ENCODE measurements around the gene DENND5B. TPM values are rescaled to one million over a fixed set of nuclear protein-coding genes. Genes with fewer than 3 reads are reported as not detected.

DENND5B gene
- total and polyA plus RNA-seq, 11 donors: 8.2 to 58.9 (median 44.0) TPM

GRCh38 chr12:31566547-31566946, 24.4 kb downstream of the DENND5B start:
- intact Hi-C loops (cut with DNase I): no loop called here
- Histone ChIP-seq H3K27ac (no peak overlapping the region), H3K36me3 (no peaks in the 10 kb centered on the region), H3K27me3 (no peaks in the 10 kb centered on the region), H3K4me1 (peaks cover 0 to 20% (median 7%) of the 10 kb centered on the region in 12 donors), H3K4me3 (no peak overlapping the region), H3K9me3 (no peaks in the 10 kb centered on the region)
- no peak for ATAC-seq
- WGBS, 4 donors: 92 to 97% (median 95%) methylated on average over 2 of the region's 2 CpGs
- TF ChIP-seq POLR2A (IDR thresholded peaks at IDR 0.05): no peak
- no peak for TF ChIP-seq CTCF (IDR thresholded peaks at IDR 0.05)
- DNase-seq: no peak

GRCh38 chr12:31562594-31563328, 28.2 kb downstream of the DENND5B start:
- intact Hi-C loops (cut with DNase I): no loop called here
- no peaks in the 10 kb centered on the region for H3K36me3 ChIP-seq
- no peak overlapping the region for H3K27ac ChIP-seq
- 92 to 96% (median 94%) methylated on average over 5 of the region's 5 CpGs for WGBS, 4 donors
- no peak for TF ChIP-seq POLR2A (IDR thresholded peaks at IDR 0.05)
- no peak for TF ChIP-seq CTCF (IDR thresholded peaks at IDR 0.05)
- H3K4me1 ChIP-seq: peaks cover 0 to 20% (median 0%) of the 10 kb centered on the region in 12 donors
- H3K4me3 ChIP-seq: no peak overlapping the region
- no peaks in the 10 kb centered on the region for H3K27me3 ChIP-seq
- DNase-seq (no peak), ATAC-seq (no peak)
- H3K9me3 ChIP-seq: no peaks in the 10 kb centered on the region

GRCh38 chr12:31560516-31560915, 30.4 kb downstream of the DENND5B start:
- H3K27ac ChIP-seq: no peak overlapping the region
- DNase-seq (no peak), ATAC-seq (no peak)
- intact Hi-C loops (cut with DNase I): no loop called here
- H3K4me1 ChIP-seq: peaks cover 0 to 13% (median 0%) of the 10 kb centered on the region in 12 donors
- no peak overlapping the region for H3K4me3 ChIP-seq
- no peak for TF ChIP-seq POLR2A (IDR thresholded peaks at IDR 0.05)
- no peak for TF ChIP-seq CTCF (IDR thresholded peaks at IDR 0.05)
- WGBS, 4 donors: 90 to 94% (median 91%) methylated on average over 2 of the region's 2 CpGs
- H3K9me3 ChIP-seq: peaks cover 0 to 4% (median 0%) of the 10 kb centered on the region in 12 donors
- no peaks in the 10 kb centered on the region for H3K36me3 ChIP-seq
- no peaks in the 10 kb centered on the region for H3K27me3 ChIP-seq

GRCh38 chr12:31558521-31558920, 32.4 kb downstream of the DENND5B start:
- Histone ChIP-seq H3K4me3 (no peak overlapping the region), H3K9me3 (peaks cover 0 to 5% (median 0%) of the 10 kb centered on the region in 12 donors), H3K36me3 (no peaks in the 10 kb centered on the region), H3K4me1 (peaks cover 0 to 13% (median 0%) of the 10 kb centered on the region in 12 donors), H3K27me3 (no peaks in the 10 kb centered on the region), H3K27ac (no peak overlapping the region)
- no peak for ATAC-seq
- TF ChIP-seq POLR2A (IDR thresholded peaks at IDR 0.05) (no peak), CTCF (IDR thresholded peaks at IDR 0.05) (no peak)
- intact Hi-C loops (cut with DNase I): no loop called here
- DNase-seq: no peak

All from heart left ventricle (tissue), 16 donors.